SK-N-SH treated with all-trans-retinoic acid at 6 μM for 48 hours (cell line): ENCODE measurements around the gene PHF13.

Experiments used
- BACH2 ChIP-seq: fragments of 250-450 bp; sonication (Bioruptor Pico); IDR thresholded peaks from 2 replicates; pipeline ENCODE4 v1.9.0; 2021; ENCODE audit warnings: mild to moderate bottlenecking, borderline replicate concordance
- CSRNP3 ChIP-seq: fragments of 250-450 bp; sonication (Bioruptor Pico); IDR thresholded peaks from 2 replicates; pipeline ENCODE4 v1.5.1; 2021; ENCODE audit warnings: mild to moderate bottlenecking, moderate library complexity
- ESRRG ChIP-seq: fragments of 250-450 bp; sonication (Bioruptor Pico); IDR thresholded peaks from 2 replicates; pipeline ENCODE4 v1.6.1; 2021; ENCODE audit warnings: mild to moderate bottlenecking
- RARB ChIP-seq: fragments of 250-450 bp; sonication (Bioruptor Pico); IDR thresholded peaks from 2 replicates; pipeline ENCODE4 v1.8.0; 2021; ENCODE audit warnings: mild to moderate bottlenecking, moderate library complexity
- ZC3H10 ChIP-seq: fragments of 250-450 bp; sonication (Bioruptor Pico); IDR thresholded peaks from 2 replicates; pipeline ENCODE4 v1.5.1; 2021; ENCODE audit warnings: mild to moderate bottlenecking, moderate library complexity
- TF ChIP-seq, protein P1 (sequence below): fragments of 250-450 bp; sonication (Bioruptor Pico); IDR thresholded peaks from 2 replicates; pipeline ENCODE4 v1.8.0; 2021; ENCODE audit warnings: low read depth, mild to moderate bottlenecking, moderate library complexity, borderline replicate concordance

Gene PHF13

GRCh38 chr1:6672558-6672957 lies 59.0 kb downstream of the PHF13 start (continued):
- 0 out of 2 replicates have a peak, but pooled peaks have one; percentile 35 for TF ChIP-seq CSRNP3 (CRISPR knock-in tag)
- no peak for TF ChIP-seq BACH2
- peak; percentile 62; the same call in 1 of the 2 replicates for TF ChIP-seq ESRRG (CRISPR knock-in tag)
- TF ChIP-seq ZC3H10 (CRISPR knock-in tag) = no peak
- TF ChIP-seq, protein P1, sequence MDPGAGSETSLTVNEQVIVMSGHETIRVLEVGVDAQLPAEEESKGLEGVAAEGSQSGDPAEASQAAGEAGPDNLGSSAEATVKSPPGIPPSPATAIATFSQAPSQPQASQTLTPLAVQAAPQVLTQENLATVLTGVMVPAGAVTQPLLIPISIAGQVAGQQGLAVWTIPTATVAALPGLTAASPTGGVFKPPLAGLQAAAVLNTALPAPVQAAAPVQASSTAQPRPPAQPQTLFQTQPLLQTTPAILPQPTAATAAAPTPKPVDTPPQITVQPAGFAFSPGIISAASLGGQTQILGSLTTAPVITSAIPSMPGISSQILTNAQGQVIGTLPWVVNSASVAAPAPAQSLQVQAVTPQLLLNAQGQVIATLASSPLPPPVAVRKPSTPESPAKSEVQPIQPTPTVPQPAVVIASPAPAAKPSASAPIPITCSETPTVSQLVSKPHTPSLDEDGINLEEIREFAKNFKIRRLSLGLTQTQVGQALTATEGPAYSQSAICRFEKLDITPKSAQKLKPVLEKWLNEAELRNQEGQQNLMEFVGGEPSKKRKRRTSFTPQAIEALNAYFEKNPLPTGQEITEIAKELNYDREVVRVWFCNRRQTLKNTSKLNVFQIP (CRISPR knock-in tag) = no peak
- no peak for TF ChIP-seq RARB (CRISPR knock-in tag)
